WTC11 (cell line): ENCODE measurements around the gene TP53I13. TPM values are rescaled to one million over a fixed set of nuclear protein-coding genes. Genes with fewer than 3 reads are reported as not detected.

Experiments used
- ATAC-seq: fragments of 200-7000 bp; cut with Tn5 transposase; 2 replicates; pipeline ENCODE4 v1.10.0; 2021; ENCODE audit warnings: mild to moderate bottlenecking, moderate library complexity
- CTCF ChIA-PET: fragments of 300-600 bp; sonication (Branson Sonifier 250); formaldehyde crosslinking; loops from one replicate; lab custom pipeline; 2021; ENCODE audit warnings: antibody characterized with exemption; lab: Charles Lee
- POLR2A ChIA-PET: fragments of 350-600 bp; sonication (Branson Sonifier 250); formaldehyde crosslinking; loops from one replicate; lab custom pipeline; 2021; ENCODE audit warnings: antibody characterized with exemption; lab: Charles Lee
- DNase-seq: peaks from one replicate; pipeline ENCODE4 v3.0.0; 2021; ENCODE audit warnings: low spot score
- H3K27ac Mint-ChIP-seq: 2 replicates; pipeline ENCODE4 v1.8.0; 2021; ENCODE audit warnings: mixed read lengths
- H3K27me3 Mint-ChIP-seq: 2 replicates; pipeline ENCODE4 v1.8.0; 2021; ENCODE audit warnings: low read depth, mild to moderate bottlenecking, moderate library complexity, mixed read lengths
- H3K36me3 Mint-ChIP-seq: 2 replicates; pipeline ENCODE4 v1.8.0; 2021; ENCODE audit warnings: mixed read lengths
- H3K4me1 Mint-ChIP-seq: 2 replicates; pipeline ENCODE4 v1.8.0; 2022; ENCODE audit warnings: mixed read lengths
- H3K4me3 Mint-ChIP-seq: 2 replicates; pipeline ENCODE4 v1.8.0; 2021; ENCODE audit warnings: mild to moderate bottlenecking, moderate library complexity, mixed read lengths
- H3K9me3 Mint-ChIP-seq: 2 replicates; pipeline ENCODE4 v1.8.0; 2021; ENCODE audit warnings: mixed read lengths
- ELF4 ChIP-seq: sonication (generic); formaldehyde crosslinking; IDR thresholded peaks from 2 replicates; pipeline ENCODE4 v1.8.1; 2022; ENCODE audit warnings: low read depth, mild to moderate bottlenecking, moderate library complexity, missing genetic modification reagents
- FOXJ3 ChIP-seq: sonication (generic); formaldehyde crosslinking; IDR thresholded peaks from 2 replicates; pipeline ENCODE4 v1.9.0; 2021; ENCODE audit warnings: missing genetic modification reagents, mild to moderate bottlenecking, borderline replicate concordance
- FOXP1 ChIP-seq: sonication (generic); formaldehyde crosslinking; IDR thresholded peaks from 2 replicates; pipeline ENCODE4 v1.8.0; 2022; ENCODE audit warnings: missing genetic modification reagents, mild to moderate bottlenecking, moderate library complexity, borderline replicate concordance
- GABPB1 ChIP-seq: sonication (generic); formaldehyde crosslinking; IDR thresholded peaks from 2 replicates; pipeline ENCODE4 v1.8.1; 2023; ENCODE audit warnings: mild to moderate bottlenecking, missing genetic modification reagents
- GRHL2 ChIP-seq: fragments of 250-450 bp; sonication (Bioruptor Pico); IDR thresholded peaks from 2 replicates; pipeline ENCODE4 v1.8.0; 2022; ENCODE audit warnings: mild to moderate bottlenecking, moderate library complexity; ENCODE audit not compliant: insufficient replicate concordance, severe bottlenecking
- GTF2I ChIP-seq: fragments of 250-450 bp; sonication (Bioruptor Pico); conservative IDR thresholded peaks from 2 replicates; pipeline ENCODE4 v1.4.0; 2021; ENCODE audit warnings: mild to moderate bottlenecking
- HMGA2 ChIP-seq: fragments of 250-450 bp; sonication (Bioruptor Pico); IDR thresholded peaks from 2 replicates; pipeline ENCODE4 v1.4.0; 2021; ENCODE audit warnings: mild to moderate bottlenecking, moderate library complexity
- JUN ChIP-seq: sonication (generic); formaldehyde crosslinking; IDR thresholded peaks from 2 replicates; pipeline ENCODE4 v1.8.0; 2023; ENCODE audit warnings: mild to moderate bottlenecking, missing genetic modification reagents
- KAT7 ChIP-seq: sonication (generic); formaldehyde crosslinking; IDR thresholded peaks from 2 replicates; pipeline ENCODE4 v1.8.1; 2023; ENCODE audit warnings: missing genetic modification reagents, mild to moderate bottlenecking, borderline replicate concordance
- MYBL2 ChIP-seq: sonication (generic); formaldehyde crosslinking; IDR thresholded peaks from 2 replicates; pipeline ENCODE4 v1.8.1; 2023; ENCODE audit warnings: mild to moderate bottlenecking, moderate library complexity, missing genetic modification reagents
- NR3C1 ChIP-seq: sonication (generic); formaldehyde crosslinking; conservative IDR thresholded peaks from 2 replicates; pipeline ENCODE4 v1.8.1; 2023; ENCODE audit warnings: low read depth, mild to moderate bottlenecking, missing genetic modification reagents
- RELA ChIP-seq: sonication (generic); formaldehyde crosslinking; IDR thresholded peaks from 2 replicates; pipeline ENCODE4 v1.8.1; 2022; ENCODE audit warnings: missing genetic modification reagents, mild to moderate bottlenecking, borderline replicate concordance
- SOX15 ChIP-seq: fragments of 250-450 bp; sonication (Bioruptor Pico); IDR thresholded peaks from 2 replicates; pipeline ENCODE4 v1.9.0; 2021; ENCODE audit warnings: mild to moderate bottlenecking
- TEAD1 ChIP-seq: sonication (generic); formaldehyde crosslinking; IDR thresholded peaks from 2 replicates; pipeline ENCODE4 v1.8.0; 2022; ENCODE audit warnings: mild to moderate bottlenecking, missing genetic modification reagents
- ZNF121 ChIP-seq: sonication (generic); formaldehyde crosslinking; IDR thresholded peaks from 2 replicates; pipeline ENCODE4 v1.8.0; 2023; ENCODE audit warnings: missing genetic modification reagents
- ZNF232 ChIP-seq: sonication (generic); formaldehyde crosslinking; IDR thresholded peaks from 2 replicates; pipeline ENCODE4 v1.8.0; 2022; ENCODE audit warnings: mild to moderate bottlenecking, missing genetic modification reagents
- ZNF263 ChIP-seq: sonication (generic); formaldehyde crosslinking; IDR thresholded peaks from 2 replicates; pipeline ENCODE4 v1.8.1; 2022; ENCODE audit warnings: low read depth, mild to moderate bottlenecking, moderate library complexity, missing genetic modification reagents
- ZNF317 ChIP-seq: sonication (generic); formaldehyde crosslinking; IDR thresholded peaks from 2 replicates; pipeline ENCODE4 v1.8.1; 2023; ENCODE audit warnings: low read depth, mild to moderate bottlenecking, moderate library complexity, missing genetic modification reagents, borderline replicate concordance
- total RNA-seq: library from RNA; stranded (reverse); gene quantifications from 3 replicates; pipeline ENCODE4 v1.2.3, GENCODE V29; 2021
- TF ChIP-seq, protein P1 (sequence below): sonication (generic); formaldehyde crosslinking; IDR thresholded peaks from 2 replicates; pipeline ENCODE4 v1.8.0; 2022; ENCODE audit warnings: missing genetic modification reagents
- TF ChIP-seq, protein P2 (sequence below): sonication (generic); formaldehyde crosslinking; IDR thresholded peaks from 2 replicates; pipeline ENCODE4 v1.8.1; 2022; ENCODE audit warnings: missing genetic modification reagents, borderline replicate concordance
- TF ChIP-seq, protein P3 (sequence below): sonication (generic); formaldehyde crosslinking; IDR thresholded peaks from 2 replicates; pipeline ENCODE4 v1.8.1; 2023; ENCODE audit warnings: mild to moderate bottlenecking, missing genetic modification reagents
- TF ChIP-seq, protein P4 (sequence below): sonication (generic); formaldehyde crosslinking; IDR thresholded peaks from 2 replicates; pipeline ENCODE4 v1.8.1; 2023; ENCODE audit warnings: mild to moderate bottlenecking, missing genetic modification reagents, moderate library complexity
- TF ChIP-seq, protein P5 (sequence below): sonication (generic); formaldehyde crosslinking; IDR thresholded peaks from 2 replicates; pipeline ENCODE4 v1.8.0; 2023; ENCODE audit warnings: missing genetic modification reagents

TP53I13 gene
- total RNA-seq, 1 experiment from 2014 or later = 41.9 TPM

DNA sequence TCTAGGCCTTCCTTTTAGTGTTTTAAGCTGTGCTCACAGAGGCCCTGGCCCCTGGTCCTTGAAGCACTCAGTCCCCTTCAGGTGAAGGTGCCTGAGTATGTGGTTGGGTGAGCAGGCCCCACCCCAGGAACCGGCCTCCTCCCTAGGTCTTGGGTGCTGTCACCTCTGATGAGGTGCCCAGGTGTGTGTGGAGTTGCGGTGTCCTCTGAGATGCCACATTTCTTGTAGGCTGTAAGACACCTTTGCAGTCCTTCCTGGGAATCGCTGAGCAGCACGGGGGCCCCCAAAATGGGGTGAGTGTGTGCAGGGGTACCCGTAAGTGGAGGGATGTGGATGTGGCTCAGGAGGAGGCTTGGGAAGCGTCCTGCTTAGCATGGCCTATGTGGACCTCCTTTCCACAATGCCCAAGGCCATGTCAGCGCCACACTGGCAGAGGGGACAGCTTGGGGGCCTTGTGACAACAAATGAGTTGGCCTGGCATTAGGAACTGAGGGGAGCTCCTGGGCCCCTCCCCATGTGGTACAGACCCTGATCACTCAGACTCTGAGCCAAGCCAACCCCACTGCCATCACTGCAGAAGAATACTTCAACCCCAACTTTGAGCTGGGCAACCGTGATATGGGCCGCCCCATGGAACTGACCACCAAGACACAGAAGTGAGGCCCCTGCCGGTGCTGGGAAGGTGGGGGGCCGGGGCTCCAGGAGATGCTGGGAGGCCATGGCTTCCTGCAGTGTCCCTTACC is 43.0 kb downstream of the TP53I13 start (continued):
- TF ChIP-seq, protein P1, sequence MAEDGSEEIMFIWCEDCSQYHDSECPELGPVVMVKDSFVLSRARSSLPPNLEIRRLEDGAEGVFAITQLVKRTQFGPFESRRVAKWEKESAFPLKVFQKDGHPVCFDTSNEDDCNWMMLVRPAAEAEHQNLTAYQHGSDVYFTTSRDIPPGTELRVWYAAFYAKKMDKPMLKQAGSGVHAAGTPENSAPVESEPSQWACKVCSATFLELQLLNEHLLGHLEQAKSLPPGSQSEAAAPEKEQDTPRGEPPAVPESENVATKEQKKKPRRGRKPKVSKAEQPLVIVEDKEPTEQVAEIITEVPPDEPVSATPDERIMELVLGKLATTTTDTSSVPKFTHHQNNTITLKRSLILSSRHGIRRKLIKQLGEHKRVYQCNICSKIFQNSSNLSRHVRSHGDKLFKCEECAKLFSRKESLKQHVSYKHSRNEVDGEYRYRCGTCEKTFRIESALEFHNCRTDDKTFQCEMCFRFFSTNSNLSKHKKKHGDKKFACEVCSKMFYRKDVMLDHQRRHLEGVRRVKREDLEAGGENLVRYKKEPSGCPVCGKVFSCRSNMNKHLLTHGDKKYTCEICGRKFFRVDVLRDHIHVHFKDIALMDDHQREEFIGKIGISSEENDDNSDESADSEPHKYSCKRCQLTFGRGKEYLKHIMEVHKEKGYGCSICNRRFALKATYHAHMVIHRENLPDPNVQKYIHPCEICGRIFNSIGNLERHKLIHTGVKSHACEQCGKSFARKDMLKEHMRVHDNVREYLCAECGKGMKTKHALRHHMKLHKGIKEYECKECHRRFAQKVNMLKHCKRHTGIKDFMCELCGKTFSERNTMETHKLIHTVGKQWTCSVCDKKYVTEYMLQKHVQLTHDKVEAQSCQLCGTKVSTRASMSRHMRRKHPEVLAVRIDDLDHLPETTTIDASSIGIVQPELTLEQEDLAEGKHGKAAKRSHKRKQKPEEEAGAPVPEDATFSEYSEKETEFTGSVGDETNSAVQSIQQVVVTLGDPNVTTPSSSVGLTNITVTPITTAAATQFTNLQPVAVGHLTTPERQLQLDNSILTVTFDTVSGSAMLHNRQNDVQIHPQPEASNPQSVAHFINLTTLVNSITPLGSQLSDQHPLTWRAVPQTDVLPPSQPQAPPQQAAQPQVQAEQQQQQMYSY (CRISPR knock-in tag) = no peak
- no peak for TF ChIP-seq ZNF317
- no peak for TF ChIP-seq NR3C1 (CRISPR knock-in tag)
- TF ChIP-seq, protein P2, sequence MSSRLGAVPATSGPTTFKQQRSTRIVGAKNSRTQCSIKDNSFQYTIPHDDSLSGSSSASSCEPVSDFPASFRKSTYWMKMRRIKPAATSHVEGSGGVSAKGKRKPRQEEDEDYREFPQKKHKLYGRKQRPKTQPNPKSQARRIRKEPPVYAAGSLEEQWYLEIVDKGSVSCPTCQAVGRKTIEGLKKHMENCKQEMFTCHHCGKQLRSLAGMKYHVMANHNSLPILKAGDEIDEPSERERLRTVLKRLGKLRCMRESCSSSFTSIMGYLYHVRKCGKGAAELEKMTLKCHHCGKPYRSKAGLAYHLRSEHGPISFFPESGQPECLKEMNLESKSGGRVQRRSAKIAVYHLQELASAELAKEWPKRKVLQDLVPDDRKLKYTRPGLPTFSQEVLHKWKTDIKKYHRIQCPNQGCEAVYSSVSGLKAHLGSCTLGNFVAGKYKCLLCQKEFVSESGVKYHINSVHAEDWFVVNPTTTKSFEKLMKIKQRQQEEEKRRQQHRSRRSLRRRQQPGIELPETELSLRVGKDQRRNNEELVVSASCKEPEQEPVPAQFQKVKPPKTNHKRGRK (CRISPR knock-in tag) = no peak
- no peak for TF ChIP-seq TEAD1 (CRISPR knock-in tag)
- no peak for TF ChIP-seq GABPB1 (CRISPR knock-in tag)
- TF ChIP-seq, protein P3, sequence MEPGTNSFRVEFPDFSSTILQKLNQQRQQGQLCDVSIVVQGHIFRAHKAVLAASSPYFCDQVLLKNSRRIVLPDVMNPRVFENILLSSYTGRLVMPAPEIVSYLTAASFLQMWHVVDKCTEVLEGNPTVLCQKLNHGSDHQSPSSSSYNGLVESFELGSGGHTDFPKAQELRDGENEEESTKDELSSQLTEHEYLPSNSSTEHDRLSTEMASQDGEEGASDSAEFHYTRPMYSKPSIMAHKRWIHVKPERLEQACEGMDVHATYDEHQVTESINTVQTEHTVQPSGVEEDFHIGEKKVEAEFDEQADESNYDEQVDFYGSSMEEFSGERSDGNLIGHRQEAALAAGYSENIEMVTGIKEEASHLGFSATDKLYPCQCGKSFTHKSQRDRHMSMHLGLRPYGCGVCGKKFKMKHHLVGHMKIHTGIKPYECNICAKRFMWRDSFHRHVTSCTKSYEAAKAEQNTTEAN (CRISPR knock-in tag) = no peak
- TF ChIP-seq FOXJ3 (CRISPR knock-in tag) = no peak
- TF ChIP-seq, protein P4, sequence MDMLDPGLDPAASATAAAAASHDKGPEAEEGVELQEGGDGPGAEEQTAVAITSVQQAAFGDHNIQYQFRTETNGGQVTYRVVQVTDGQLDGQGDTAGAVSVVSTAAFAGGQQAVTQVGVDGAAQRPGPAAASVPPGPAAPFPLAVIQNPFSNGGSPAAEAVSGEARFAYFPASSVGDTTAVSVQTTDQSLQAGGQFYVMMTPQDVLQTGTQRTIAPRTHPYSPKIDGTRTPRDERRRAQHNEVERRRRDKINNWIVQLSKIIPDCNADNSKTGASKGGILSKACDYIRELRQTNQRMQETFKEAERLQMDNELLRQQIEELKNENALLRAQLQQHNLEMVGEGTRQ (CRISPR knock-in tag) = no peak
- TF ChIP-seq ZNF232 (CRISPR knock-in tag) = no peak
- TF ChIP-seq RELA (CRISPR knock-in tag) = no peak
- TF ChIP-seq KAT7 (CRISPR knock-in tag) = no peak
- TF ChIP-seq ZNF263 = no peak
- no peak for TF ChIP-seq JUN

DNA sequence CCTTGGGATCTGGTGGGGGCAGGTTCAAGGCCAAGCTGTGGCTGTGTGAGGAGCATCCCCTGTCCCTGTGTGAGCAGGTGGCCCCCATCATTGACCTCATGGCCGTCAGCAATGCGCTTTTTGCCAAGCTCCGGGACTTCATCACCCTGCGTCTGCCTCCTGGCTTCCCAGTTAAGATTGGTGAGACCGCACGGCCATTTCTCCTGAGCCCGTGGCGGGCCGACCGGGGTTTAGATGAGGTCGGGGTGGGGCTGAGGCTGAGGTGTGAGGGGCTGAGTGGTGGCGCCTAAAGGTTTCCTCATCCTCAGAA is 43.5 kb downstream of the TP53I13 start:
- Mint-ChIP-seq H3K9me3 (no peaks in the 10 kb centered on the region), H3K36me3 (peaks cover 4% of the 10 kb centered on the region; the same call in 1 of the 2 replicates), H3K4me1 (peaks cover 25% of the 10 kb centered on the region), H3K27ac (no peak overlapping the region), H3K27me3 (peaks cover 43% of the 10 kb centered on the region), H3K4me3 (no peak overlapping the region)
- DNase-seq (no peak), ATAC-seq (no peak)
- ChIA-PET CTCF (interaction anchor here (2.3 to 9.2 kb wide), 2 partner anchors 15 to 20 kb away, joined by 30 to 272 read pairs; partner anchors contain the start of gene ANKRD13B), POLR2A (no interaction called here)
- TF ChIP-seq FOXP1 (CRISPR knock-in tag) (no peak), ZNF121 (CRISPR knock-in tag) (no peak), SOX15 (CRISPR knock-in tag) (no peak), HMGA2 (CRISPR knock-in tag) (no peak), GRHL2 (CRISPR knock-in tag) (no peak), ELF4 (no peak), GABPB1 (CRISPR knock-in tag) (no peak), FOXJ3 (CRISPR knock-in tag) (no peak), MYBL2 (CRISPR knock-in tag) (no peak), GTF2I (CRISPR knock-in tag) (no peak)
- TF ChIP-seq, protein P5, sequence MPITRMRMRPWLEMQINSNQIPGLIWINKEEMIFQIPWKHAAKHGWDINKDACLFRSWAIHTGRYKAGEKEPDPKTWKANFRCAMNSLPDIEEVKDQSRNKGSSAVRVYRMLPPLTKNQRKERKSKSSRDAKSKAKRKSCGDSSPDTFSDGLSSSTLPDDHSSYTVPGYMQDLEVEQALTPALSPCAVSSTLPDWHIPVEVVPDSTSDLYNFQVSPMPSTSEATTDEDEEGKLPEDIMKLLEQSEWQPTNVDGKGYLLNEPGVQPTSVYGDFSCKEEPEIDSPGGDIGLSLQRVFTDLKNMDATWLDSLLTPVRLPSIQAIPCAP (CRISPR knock-in tag) = no peak
